Measurements from ENCODE around the gene SPTB. TPM values are rescaled to one million over a fixed set of nuclear protein-coding genes. Genes with fewer than 3 reads are reported as not detected.
"Not testable (repeated sequence)": the region's sequence is repeated elsewhere in the genome, so short reads cannot be mapped to it uniquely, and the experiment has no call there.

The SPTB gene
- total and polyA plus RNA-seq, 3 donors from 2014 or later, result 3.3 to 6.6 (median 5.6) TPM

- 86 to 91% methylated on average over 4 of the region's 4 CpGs for WGBS, 2 donors
- Histone ChIP-seq H3K9me3 (no peaks in the 10 kb centered on the region), H3K4me3 (no peak overlapping the region), H3K4me1 (peaks cover 10% of the 10 kb centered on the region), H3K27ac (no peak overlapping the region), H3K36me3 (ENCODE audit: low read depth, missing control alignments) (no peaks in the 10 kb centered on the region), H3K27me3 (no peaks in the 10 kb centered on the region)
- TF ChIP-seq CTCF (IDR thresholded peaks at IDR 0.05) (no peak), POLR2A (IDR thresholded peaks at IDR 0.05) (no peak)
- no peak for DNase-seq
- intact Hi-C loops (cut with DNase I; ENCODE audit: low total_unique reads), result no loop called here
Measured at GRCh38 chr14:64918216-64918615, 38.5 kb upstream of the SPTB start.

GRCh38 chr14:64915797-64916196 is 36.1 kb upstream of the SPTB start:
- H3K36me3 ChIP-seq (ENCODE audit: low read depth, missing control alignments), result no peaks in the 10 kb centered on the region
- no peaks in the 10 kb centered on the region for H3K9me3 ChIP-seq
- DNase-seq, result no peak
- no peak overlapping the region for H3K27ac ChIP-seq
- intact Hi-C loops (cut with DNase I; ENCODE audit: low total_unique reads), result no loop called here
- H3K4me1 ChIP-seq, result peaks cover 19% of the 10 kb centered on the region
- H3K27me3 ChIP-seq, result no peaks in the 10 kb centered on the region
- WGBS, 2 donors, result 64 to 93% methylated on average over 2 of the region's 2 CpGs
- TF ChIP-seq POLR2A (IDR thresholded peaks at IDR 0.05), result no peak
- no peak for TF ChIP-seq CTCF (IDR thresholded peaks at IDR 0.05)
- H3K4me3 ChIP-seq, result no peak overlapping the region

- H3K9me3 ChIP-seq, result no peaks in the 10 kb centered on the region
- no peak for DNase-seq
- H3K27me3 ChIP-seq, result no peaks in the 10 kb centered on the region
- TF ChIP-seq POLR2A (IDR thresholded peaks at IDR 0.05) (no peak), CTCF (IDR thresholded peaks at IDR 0.05) (no peak)
- H3K36me3 ChIP-seq (ENCODE audit: low read depth, missing control alignments), result no peaks in the 10 kb centered on the region
- peak overlapping the region; percentile 93 to 97 for H3K27ac ChIP-seq
- WGBS, 2 donors, result 11 to 12% methylated on average over 4 of the region's 4 CpGs
- peaks cover 19% of the 10 kb centered on the region for H3K4me1 ChIP-seq
- peak overlapping the region; percentile 97 to 98 for H3K4me3 ChIP-seq
- intact Hi-C loops (cut with DNase I; ENCODE audit: low total_unique reads), result no loop called here
Measured at GRCh38 chr14:64915029-64915424, 35.3 kb upstream of the SPTB start.

GRCh38 chr14:64914237-64915028 is 34.7 kb upstream of the SPTB start, which contains the start of gene CHURC1:
Gene CHURC1, plus strand, starts transcription at chr14:64914455. Its CDS starts 41 bp downstream, at chr14:64914496.
- TF ChIP-seq CTCF (IDR thresholded peaks at IDR 0.05) (no peak), POLR2A (IDR thresholded peaks at IDR 0.05) (no peak)
- DNase-seq, result peak; percentile 99
- WGBS, 2 donors, result 0 to 2% methylated on average over 45 to 48 of the region's 49 CpGs
- Histone ChIP-seq H3K4me3 (peak within 1 kb of the TSS; percentile 97 to 98), H3K36me3 (ENCODE audit: low read depth, missing control alignments) (no peaks in the 10 kb centered on the region), H3K9me3 (no peaks in the 10 kb centered on the region), H3K27ac (peak within 1 kb of the TSS; percentile 93 to 97), H3K4me1 (peaks cover 19% of the 10 kb centered on the region), H3K27me3 (no peaks in the 10 kb centered on the region)
- intact Hi-C loops (cut with DNase I; ENCODE audit: low total_unique reads), result no loop called here

GRCh38 chr14:64913477-64913876 is 33.8 kb upstream of the SPTB start:
- peaks cover 19% of the 10 kb centered on the region for H3K4me1 ChIP-seq
- H3K36me3 ChIP-seq (ENCODE audit: low read depth, missing control alignments); H3K9me3 ChIP-seq; intact Hi-C loops (cut with DNase I; ENCODE audit: low total_unique reads); DNase-seq; H3K27me3 ChIP-seq: not testable (repeated sequence)
- peak overlapping the region in 1 of 2 donors; percentile 93 for H3K27ac ChIP-seq
- H3K4me3 ChIP-seq, result peak overlapping the region; percentile 97 to 98
- WGBS, 2 donors, result 60 to 65% methylated on average over 5 of the region's 5 CpGs
